ENCODE data around the gene HNF1A. TPM values are rescaled to one million over a fixed set of nuclear protein-coding genes. Genes with fewer than 3 reads are reported as not detected.
A peak's percentile ranks its signal among the peaks of the same experiment; 100 is the strongest.

The HNF1A gene
- polyA plus RNA-seq, 3 donors: 0.03 TPM; not detected in 2

- peaks cover 24% of the 10 kb centered on the region for H3K4me1 Mint-ChIP-seq
- H3K27me3 Mint-ChIP-seq (ENCODE audit: low read depth in 3 of 3): peaks cover 0 to 6% (median 0%) of the 10 kb centered on the region in 3 donors
- Histone ChIP-seq H3K4me2 (replicated peaks; ENCODE audit: extremely low read depth, low read length, poor library complexity, severe bottlenecking) (no peak overlapping the region), H3K9me3 (replicated peaks in 1 of 2; ENCODE audit: control insufficient read depth in 1 of 2, insufficient read depth in 1 of 2, low read length in 2 of 2) (peaks cover 12 to 15% of the 10 kb centered on the region in 2 donors), H3K79me2 (ENCODE audit: insufficient read depth, low read length) (no peaks in the 10 kb centered on the region), H3K36me3 (replicated peaks in 1 of 2; ENCODE audit: control insufficient read depth in 1 of 2, insufficient read depth in 2 of 2, low read length in 2 of 2) (peaks cover 0 to 40% of the 10 kb centered on the region in 2 donors), H3K27me3 (ENCODE audit: control insufficient read depth in 2 of 2, insufficient read depth in 2 of 2, low read length in 2 of 2) (no peaks in the 10 kb centered on the region), H4K20me1 (ENCODE audit: insufficient read depth, low read length) (no peaks in the 10 kb centered on the region), H3K9ac (ENCODE audit: insufficient read depth, low read length, poor library complexity, severe bottlenecking) (no peak overlapping the region), H3K4me3 (replicated peaks in 1 of 3; ENCODE audit: low read depth in 2 of 3, low read length in 3 of 3) (no peak overlapping the region), H2AFZ (ENCODE audit: insufficient read depth, low read depth, low read length, poor library complexity, severe bottlenecking) (no peak overlapping the region), H3K27ac (ENCODE audit: low read depth in 1 of 2, low read length in 2 of 2) (no peak overlapping the region), H3K4me1 (ENCODE audit: control insufficient read depth in 1 of 2, insufficient read depth in 2 of 2, low read length in 2 of 2) (peaks cover 27 to 32% of the 10 kb centered on the region in 2 donors)
- intact Hi-C loops (cut with micrococcal nuclease): no loop called here
- peaks cover 29 to 62% of the 10 kb centered on the region in 2 donors for H3K36me3 Mint-ChIP-seq
- no peak overlapping the region for H3K4me3 Mint-ChIP-seq
- peaks cover 4 to 26% (median 19%) of the 10 kb centered on the region in 7 donors for H3K9me3 Mint-ChIP-seq
- WGBS (ENCODE audit: insufficient coverage): 82% methylated on average over 5 of the region's 8 CpGs
- no peak for DNase-seq
- no peak for TF ChIP-seq CTCF (IDR thresholded peaks at IDR 0.05)
- H3K27ac Mint-ChIP-seq: peak overlapping the region in 2 of 7 donors; percentile 16 to 73
These were observed 45.5 kb downstream of the HNF1A start for GRCh38 chr12:121023799-121024198.

- TF ChIP-seq CTCF (IDR thresholded peaks at IDR 0.05): no peak
- Histone ChIP-seq H3K9me3 (replicated peaks in 1 of 2; ENCODE audit: control insufficient read depth in 1 of 2, insufficient read depth in 1 of 2, low read length in 2 of 2) (peaks cover 12 to 15% of the 10 kb centered on the region in 2 donors), H3K4me3 (replicated peaks in 1 of 3; ENCODE audit: low read depth in 2 of 3, low read length in 3 of 3) (peak overlapping the region in 1 of 3 experiments; percentile 11), H3K9ac (ENCODE audit: insufficient read depth, low read length, poor library complexity, severe bottlenecking) (no peak overlapping the region), H3K36me3 (replicated peaks in 1 of 2; ENCODE audit: control insufficient read depth in 1 of 2, insufficient read depth in 2 of 2, low read length in 2 of 2) (peaks cover 0 to 37% of the 10 kb centered on the region in 2 donors), H2AFZ (ENCODE audit: insufficient read depth, low read depth, low read length, poor library complexity, severe bottlenecking) (no peak overlapping the region), H3K27ac (ENCODE audit: low read depth in 1 of 2, low read length in 2 of 2) (peak overlapping the region in 1 of 2 donors; percentile 83), H3K4me1 (ENCODE audit: control insufficient read depth in 1 of 2, insufficient read depth in 2 of 2, low read length in 2 of 2) (peaks cover 27 to 32% of the 10 kb centered on the region in 2 donors), H3K79me2 (ENCODE audit: insufficient read depth, low read length) (no peaks in the 10 kb centered on the region), H3K4me2 (replicated peaks; ENCODE audit: extremely low read depth, low read length, poor library complexity, severe bottlenecking) (no peak overlapping the region), H3K27me3 (ENCODE audit: control insufficient read depth in 2 of 2, insufficient read depth in 2 of 2, low read length in 2 of 2) (no peaks in the 10 kb centered on the region), H4K20me1 (ENCODE audit: insufficient read depth, low read length) (no peaks in the 10 kb centered on the region)
- peaks cover 22% of the 10 kb centered on the region for H3K4me1 Mint-ChIP-seq
- WGBS (ENCODE audit: insufficient coverage): 96% methylated on average over 8 of the region's 11 CpGs
- H3K9me3 Mint-ChIP-seq: peaks cover 4 to 23% (median 18%) of the 10 kb centered on the region in 7 donors
- peak overlapping the region; percentile 86 to 92 (median 89) for H3K27ac Mint-ChIP-seq
- H3K27me3 Mint-ChIP-seq (ENCODE audit: low read depth in 3 of 3): peaks cover 0 to 4% (median 0%) of the 10 kb centered on the region in 3 donors
- no peak overlapping the region for H3K4me3 Mint-ChIP-seq
- no peak for DNase-seq
- intact Hi-C loops (cut with micrococcal nuclease): no loop called here
- peaks cover 22 to 62% of the 10 kb centered on the region in 2 donors for H3K36me3 Mint-ChIP-seq
These were observed 47.3 kb downstream of the HNF1A start for GRCh38 chr12:121025442-121026226.

Data from CD14-positive monocyte (primary cell).